Body of pancreas (tissue), 4 donors: ENCODE measurements around the gene MAP2. TPM values are rescaled to one million over a fixed set of nuclear protein-coding genes. Genes with fewer than 3 reads are reported as not detected.

Experiments used
- ATAC-seq: fragments of 150-250 bp; one replicate; pipeline ENCODE4 v1.9.1; 2016
- DNase-seq, 4 donors: peaks; one replicate each; pipeline ENCODE4 v3.0.0-alpha.2; 2019
- H3K27ac ChIP-seq, 4 donors: fragments of 200-600 bp; sonication (generic); 1 replicate in 3 of 4; 2 replicates in 1 of 4; pipeline versions ENCODE4 v1.5.1 to v1.6.1; 2016 to 2019; ENCODE audit warnings: mild to moderate bottlenecking in 1 of 4, mixed read lengths in 1 of 4, moderate library complexity in 1 of 4
- H3K27me3 ChIP-seq, 2 donors: fragments of 200-600 bp; sonication (generic); one replicate each; pipeline ENCODE4 v1.6.0; 2016; ENCODE audit warnings: mild to moderate bottlenecking in 1 of 2
- H3K36me3 ChIP-seq, 2 donors: fragments of 200-600 bp; sonication (generic); replicated peaks in 1 of 2; 2 replicates each; pipeline ENCODE4 v1.5.1; 2016; ENCODE audit warnings: low read depth in 2 of 2; ENCODE audit not compliant: insufficient read depth in 1 of 2
- H3K4me1 ChIP-seq: fragments of 200-600 bp; sonication (generic); one replicate; pipeline ENCODE4 v1.6.0; 2016
- H3K4me3 ChIP-seq, 2 donors: fragments of 200-600 bp; sonication (generic); 1 replicate in 1 of 2; 2 replicates in 1 of 2; pipeline ENCODE4 v1.5.1; 2016 to 2019
- H3K9me3 ChIP-seq, 3 donors: fragments of 200-600 bp; sonication (generic); 1 replicate in 2 of 3; 2 replicates in 1 of 3; pipeline ENCODE4 v1.5.1; 2016
- POLR2A ChIP-seq, 3 donors: fragments of 450-650 bp; IDR thresholded peaks; one replicate each; pipeline ENCODE4 v1.6.1; 2016; ENCODE audit warnings: antibody characterized with exemption in 3 of 3, mild to moderate bottlenecking in 2 of 3
- WGBS, 2 donors: methylation state at CpG; one replicate each; pipeline ENCODE4 v1.1.5; 2017; 5-methylcytosine and 5-hydroxymethylcytosine counted together
- intact Hi-C: fragments of 100-400 bp; cut with DNase I; formaldehyde crosslinking; loops from one replicate; pipeline ENCODE4 v1.15.1; 2023
- total RNA-seq, 2 donors: library from RNA; depleted of rRNA; stranded (reverse); fragments of >200 nt; gene quantifications; one replicate each; pipeline ENCODE4 v1.1.0, GENCODE V29; 2016
- TF ChIP-seq, protein P1 (sequence below), 7 experiments: fragments of 450-650 bp in 4 of 7; fragments of 200-600 bp in 3 of 7; sonication (generic) in 3 of 7; IDR thresholded peaks; one replicate each; pipeline ENCODE4 v1.5.1; 2016 to 2019; ENCODE audit warnings: antibody characterized with exemption in 7 of 7

The MAP2 gene
- total RNA-seq, 2 donors from 2014 or later: 14.2 to 32.9 TPM

- no peak overlapping the region for H3K27ac ChIP-seq
- no peaks in the 10 kb centered on the region for H3K9me3 ChIP-seq
- DNase-seq (no peak), ATAC-seq (no peak)
- no peaks in the 10 kb centered on the region for H3K27me3 ChIP-seq
- TF ChIP-seq, protein P1, sequence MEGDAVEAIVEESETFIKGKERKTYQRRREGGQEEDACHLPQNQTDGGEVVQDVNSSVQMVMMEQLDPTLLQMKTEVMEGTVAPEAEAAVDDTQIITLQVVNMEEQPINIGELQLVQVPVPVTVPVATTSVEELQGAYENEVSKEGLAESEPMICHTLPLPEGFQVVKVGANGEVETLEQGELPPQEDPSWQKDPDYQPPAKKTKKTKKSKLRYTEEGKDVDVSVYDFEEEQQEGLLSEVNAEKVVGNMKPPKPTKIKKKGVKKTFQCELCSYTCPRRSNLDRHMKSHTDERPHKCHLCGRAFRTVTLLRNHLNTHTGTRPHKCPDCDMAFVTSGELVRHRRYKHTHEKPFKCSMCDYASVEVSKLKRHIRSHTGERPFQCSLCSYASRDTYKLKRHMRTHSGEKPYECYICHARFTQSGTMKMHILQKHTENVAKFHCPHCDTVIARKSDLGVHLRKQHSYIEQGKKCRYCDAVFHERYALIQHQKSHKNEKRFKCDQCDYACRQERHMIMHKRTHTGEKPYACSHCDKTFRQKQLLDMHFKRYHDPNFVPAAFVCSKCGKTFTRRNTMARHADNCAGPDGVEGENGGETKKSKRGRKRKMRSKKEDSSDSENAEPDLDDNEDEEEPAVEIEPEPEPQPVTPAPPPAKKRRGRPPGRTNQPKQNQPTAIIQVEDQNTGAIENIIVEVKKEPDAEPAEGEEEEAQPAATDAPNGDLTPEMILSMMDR (IDR thresholded peaks at IDR 0.05): no peak
- TF ChIP-seq POLR2A (IDR thresholded peaks at IDR 0.05): no peak
- H3K4me3 ChIP-seq: no peak overlapping the region
- H3K36me3 ChIP-seq: no peaks in the 10 kb centered on the region
- intact Hi-C loops: no loop called here
- 35 to 42% methylated on average over 2 of the region's 2 CpGs for WGBS, 2 donors
- H3K4me1 ChIP-seq: no peaks in the 10 kb centered on the region
These were observed 112.5 kb downstream of the MAP2 start for GRCh38 chr2:209536363-209536762.

GRCh38 chr2:209547726-209548125 is 123.9 kb downstream of the MAP2 start:
- Histone ChIP-seq H3K36me3 (no peaks in the 10 kb centered on the region), H3K27me3 (no peaks in the 10 kb centered on the region), H3K4me1 (no peaks in the 10 kb centered on the region), H3K27ac (no peak overlapping the region), H3K4me3 (no peak overlapping the region), H3K9me3 (no peaks in the 10 kb centered on the region)
- TF ChIP-seq, protein P1 (IDR thresholded peaks at IDR 0.05): no peak
- TF ChIP-seq POLR2A (IDR thresholded peaks at IDR 0.05): no peak
- intact Hi-C loops: no loop called here
- 78 to 87% methylated on average over 1 of the region's 1 CpG for WGBS, 2 donors
- ATAC-seq: no peak
- no peak for DNase-seq

DNA sequence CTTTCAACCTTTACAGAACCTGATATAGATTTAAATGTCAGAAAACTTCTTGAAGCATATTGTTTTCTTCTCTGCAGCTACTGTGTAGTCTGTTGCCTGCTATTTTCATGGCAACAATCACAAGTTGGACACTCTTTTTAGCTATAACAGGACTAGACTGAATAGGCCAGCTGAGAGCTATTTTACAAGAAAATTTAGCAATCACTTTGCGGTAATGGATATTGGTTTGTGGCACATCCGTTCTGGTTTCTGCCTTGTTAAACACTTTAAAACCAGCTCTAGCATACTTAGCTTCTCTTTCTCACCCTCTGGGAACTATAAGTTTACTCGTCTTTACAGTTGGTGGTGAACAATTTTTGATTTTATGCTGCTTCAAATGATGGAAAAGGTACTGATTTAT is 125.7 kb downstream of the MAP2 start:
- ATAC-seq (no peak), DNase-seq (no peak)
- H3K27me3 ChIP-seq: no peaks in the 10 kb centered on the region
- TF ChIP-seq, protein P1 (IDR thresholded peaks at IDR 0.05): no peak
- TF ChIP-seq POLR2A (IDR thresholded peaks at IDR 0.05): no peak
- no peaks in the 10 kb centered on the region for H3K36me3 ChIP-seq
- 82 to 93% methylated on average over 3 of the region's 3 CpGs for WGBS, 2 donors
- H3K4me1 ChIP-seq: no peaks in the 10 kb centered on the region
- intact Hi-C loops: no loop called here
- H3K4me3 ChIP-seq: no peak overlapping the region
- no peaks in the 10 kb centered on the region for H3K9me3 ChIP-seq
- no peak overlapping the region for H3K27ac ChIP-seq

DNA sequence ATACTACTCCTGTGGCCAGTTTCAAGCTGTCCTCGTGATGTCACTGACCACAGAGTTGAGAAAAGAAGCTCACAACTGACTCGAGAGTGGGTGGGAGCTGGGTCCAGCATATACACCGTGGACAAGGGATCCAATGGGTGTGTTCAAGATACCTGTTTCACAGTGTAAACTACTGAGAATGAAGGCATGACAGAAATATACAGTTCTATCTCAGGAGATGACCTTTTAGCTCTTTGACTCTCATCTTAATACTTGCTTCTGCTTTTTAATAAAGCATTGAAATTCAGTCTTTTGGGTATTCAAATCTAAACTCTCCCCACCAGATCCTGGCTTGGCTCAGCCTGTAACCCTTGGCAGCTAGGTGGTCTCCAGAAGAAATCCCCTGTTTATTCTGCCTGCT is 130.1 kb downstream of the MAP2 start:
- no peak overlapping the region for H3K27ac ChIP-seq

More for the DNA sequence above, 130.1 kb downstream of the MAP2 start:
- no peaks in the 10 kb centered on the region for H3K36me3 ChIP-seq
- DNase-seq: no peak
- no peaks in the 10 kb centered on the region for H3K9me3 ChIP-seq
- 72 to 77% methylated on average over 3 of the region's 3 CpGs for WGBS, 2 donors
- no peak for ATAC-seq
- no peaks in the 10 kb centered on the region for H3K27me3 ChIP-seq
- H3K4me1 ChIP-seq: no peaks in the 10 kb centered on the region
- intact Hi-C loops: loop anchor here (10.0 kb wide), 1 partner anchor 209 kb away; no protein-coding TSS in a partner anchor
- H3K4me3 ChIP-seq: no peak overlapping the region
- TF ChIP-seq, protein P1 (IDR thresholded peaks at IDR 0.05): no peak
- TF ChIP-seq POLR2A (IDR thresholded peaks at IDR 0.05): no peak
